GM18868 (cell line): ENCODE results near the gene MTA3.
A peak's percentile ranks its signal among the peaks of the same experiment; 100 is the strongest.
"Not testable (repeated sequence)": the region's sequence is repeated elsewhere in the genome, so short reads cannot be mapped to it uniquely, and the experiment has no call there.

Source experiments
- ATAC-seq: cut with Tn5 transposase; IDR thresholded peaks from one replicate; pipeline ENCODE4 v1.9.1; 2021; ENCODE audit warnings: mild to moderate bottlenecking, moderate library complexity; ENCODE audit not compliant: unreplicated experiment

Gene MTA3

GRCh38 chr2:42606166-42606565, 37.7 kb downstream of the MTA3 start:
- ATAC-seq, result not testable (repeated sequence)

DNA sequence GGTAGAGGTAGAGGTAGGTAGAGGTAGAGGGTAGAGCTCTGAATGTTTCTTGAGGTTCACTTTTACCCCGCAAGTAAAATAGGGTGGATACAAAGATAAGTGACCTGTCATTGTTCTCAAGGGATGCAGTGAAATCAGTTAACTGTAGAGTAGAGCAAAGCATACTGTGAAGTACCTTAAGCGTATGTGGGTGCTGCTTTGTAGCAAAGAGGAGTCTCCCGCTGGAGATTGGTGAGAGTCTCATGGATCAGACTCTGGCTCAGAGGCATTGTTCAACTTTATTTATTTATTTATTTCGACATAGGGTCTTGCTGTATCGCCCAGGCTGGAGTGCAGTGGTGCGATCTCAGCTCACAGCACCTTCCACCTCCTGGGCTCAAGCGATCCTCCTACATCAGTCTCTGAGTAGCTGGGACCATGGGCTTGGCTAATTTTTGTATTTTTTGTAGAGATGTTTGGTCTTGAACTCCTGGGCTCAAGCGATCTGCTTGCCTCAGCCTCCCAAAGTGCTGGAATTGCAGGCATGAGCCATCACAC, 38.7 kb downstream of the MTA3 start:
- no peak for ATAC-seq

DNA sequence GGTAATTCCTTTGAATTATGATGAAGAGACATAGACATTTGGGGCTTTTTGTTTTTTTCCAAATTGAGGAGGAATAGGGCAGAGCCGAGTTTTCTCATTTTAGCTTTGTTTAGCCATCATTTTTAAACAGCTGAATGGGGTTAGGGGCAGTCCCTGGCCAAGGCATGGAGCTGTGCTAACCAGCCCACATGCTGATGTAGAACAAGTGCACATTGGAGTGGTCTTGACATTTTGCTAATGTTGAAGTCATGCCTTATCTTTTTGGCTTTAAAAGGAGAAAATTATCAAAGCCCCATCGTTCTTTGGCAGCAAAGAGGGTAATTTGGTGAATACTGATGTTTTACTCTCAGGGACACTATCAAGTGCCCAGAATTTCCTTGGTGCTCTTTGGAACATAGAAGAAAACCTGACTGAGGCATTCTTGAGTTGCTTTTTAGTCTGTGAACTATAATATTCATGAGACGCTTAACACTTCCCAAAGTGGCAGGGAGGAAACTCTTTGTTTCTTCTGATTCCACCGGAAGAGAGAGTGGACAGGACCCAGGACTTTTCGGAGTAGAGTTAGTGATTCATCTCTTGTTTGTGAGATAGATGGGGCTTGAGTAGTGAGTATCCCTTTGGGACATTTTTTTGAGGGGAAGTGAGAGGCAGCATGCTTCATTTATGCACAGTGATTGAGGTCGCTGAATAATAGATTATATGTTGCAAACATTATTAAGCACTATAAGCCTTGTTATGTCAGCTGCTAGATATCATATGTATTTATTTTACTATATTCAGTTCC, 45.0 kb downstream of the MTA3 start:
- ATAC-seq, result no peak

GRCh38 chr2:42614838-42615237, 46.4 kb downstream of the MTA3 start:
- ATAC-seq, result no peak

GRCh38 chr2:42618116-42618515, 49.7 kb downstream of the MTA3 start:
- no peak for ATAC-seq

DNA sequence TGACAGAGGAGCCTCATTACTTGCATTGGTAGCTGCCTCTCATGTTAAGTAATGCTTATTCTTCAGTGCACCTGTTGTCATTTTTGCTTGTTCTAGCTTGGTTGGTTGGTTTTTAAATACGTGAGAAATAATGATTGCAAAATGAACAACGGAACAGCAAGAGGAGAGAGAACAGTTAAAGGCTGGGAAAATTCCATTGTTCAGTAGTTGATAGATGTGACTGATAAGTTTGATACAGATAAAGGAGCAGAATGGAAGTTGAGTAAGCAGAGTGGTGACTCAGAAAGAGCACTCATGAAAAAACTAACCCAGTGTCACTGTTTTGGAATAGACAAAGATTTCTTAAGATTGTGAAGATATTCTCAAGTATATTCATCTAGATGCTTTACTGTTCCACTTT, 50.5 kb downstream of the MTA3 start:
- no peak for ATAC-seq

DNA sequence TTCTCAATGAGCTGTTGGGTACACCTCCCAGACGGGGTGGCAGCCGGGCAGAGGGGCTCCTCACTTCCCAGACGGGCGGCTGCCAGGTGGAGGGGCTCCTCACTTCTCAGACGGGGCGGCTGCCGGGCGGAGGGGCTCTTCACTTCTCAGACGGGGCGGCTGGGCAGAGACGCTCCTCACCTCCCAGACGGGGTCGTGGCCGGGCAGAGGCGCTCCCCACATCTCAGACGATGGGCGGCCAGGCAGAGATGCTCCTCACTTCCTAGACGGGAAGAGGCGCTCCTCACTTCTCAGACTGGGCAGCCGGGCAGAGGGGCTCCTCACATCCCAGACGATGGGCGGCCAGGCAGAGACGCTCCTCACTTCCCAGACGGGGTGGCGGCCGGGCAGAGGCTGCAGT, 53.2 kb downstream of the MTA3 start:
- not testable (repeated sequence) for ATAC-seq

DNA sequence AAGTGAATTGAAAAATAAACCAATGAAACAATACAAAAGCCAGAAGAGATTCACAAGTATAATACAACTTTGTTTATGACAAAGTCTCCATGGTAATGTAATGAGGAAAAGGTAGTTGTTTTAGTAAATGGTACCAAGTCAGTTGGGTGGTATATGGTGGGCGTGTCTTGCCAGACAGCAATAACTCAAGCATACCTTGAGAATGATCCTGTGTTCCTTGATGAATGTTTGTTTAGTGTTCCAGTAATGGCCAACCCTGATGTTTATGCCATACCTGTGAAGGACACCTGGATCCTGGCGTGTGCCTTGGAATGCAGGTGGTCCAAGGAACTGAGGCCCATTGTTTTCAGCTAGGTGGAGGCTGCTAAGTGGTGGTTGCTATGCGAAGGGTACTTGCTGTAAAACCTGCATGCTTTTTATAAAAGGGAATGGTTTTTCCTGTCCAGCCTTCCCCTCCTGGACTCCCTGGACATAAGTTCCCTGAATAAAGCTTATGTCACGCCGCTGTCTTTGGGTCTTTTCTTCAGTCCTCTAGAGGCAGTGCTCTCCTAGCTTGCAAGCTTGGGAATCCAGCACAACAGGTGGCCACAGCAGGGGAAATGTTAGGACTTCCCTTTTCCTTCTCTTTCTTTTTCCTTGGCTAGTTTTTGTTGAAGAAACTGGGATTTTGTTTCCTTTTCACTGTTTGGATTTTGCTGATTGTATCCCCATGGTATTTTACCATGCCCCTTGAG, 54.7 kb downstream of the MTA3 start:
- ATAC-seq, result no peak

- ATAC-seq, result no peak
Observed at GRCh38 chr2:42624047-42624446, 55.6 kb downstream of the MTA3 start.

DNA sequence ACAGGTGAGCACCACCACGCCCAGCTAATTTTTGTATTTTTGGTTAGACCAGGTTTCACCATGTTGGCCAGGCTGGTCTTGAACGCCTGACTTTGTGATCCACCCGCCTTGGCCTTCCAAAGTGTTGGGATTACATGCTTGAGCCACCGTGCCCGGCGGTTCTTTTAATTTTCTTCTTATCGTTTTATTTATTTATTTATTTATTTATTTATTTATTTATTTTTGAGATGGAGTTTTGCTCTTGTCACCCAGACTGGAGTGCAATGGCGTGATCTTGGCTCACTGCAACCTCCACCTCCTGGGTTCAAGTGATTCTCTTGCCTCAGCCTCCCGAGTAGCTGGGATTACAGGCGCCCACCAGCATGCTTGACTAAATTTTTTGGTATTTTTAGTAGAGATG, 59.6 kb downstream of the MTA3 start:
- ATAC-seq, result not testable (repeated sequence)

GRCh38 chr2:42636934-42637333, 68.5 kb downstream of the MTA3 start:
- ATAC-seq, result no peak

GRCh38 chr2:42638080-42638784, 69.8 kb downstream of the MTA3 start:
- ATAC-seq, result no peak

GRCh38 chr2:42639340-42640077, 71.1 kb downstream of the MTA3 start:
- ATAC-seq, result peak; percentile 67

DNA sequence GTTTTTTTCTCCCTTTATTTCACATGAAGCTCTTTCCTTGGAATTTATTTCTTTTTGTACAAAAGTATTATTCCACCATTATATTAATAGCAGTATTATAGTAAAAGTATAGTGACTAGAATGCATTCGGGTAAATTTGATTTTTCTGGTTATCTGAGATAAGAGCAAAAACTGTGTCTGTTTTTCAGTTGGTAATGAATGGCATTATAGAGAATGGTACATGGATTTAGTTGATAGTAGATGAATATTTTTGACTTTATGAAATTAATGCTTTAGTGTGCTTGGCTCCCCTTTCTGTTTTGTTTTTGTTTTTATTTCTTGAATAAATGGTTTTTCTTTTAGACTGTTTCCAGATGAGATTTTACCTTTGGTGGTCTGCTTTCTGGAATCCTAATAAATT, 71.8 kb downstream of the MTA3 start:
- no peak for ATAC-seq

DNA sequence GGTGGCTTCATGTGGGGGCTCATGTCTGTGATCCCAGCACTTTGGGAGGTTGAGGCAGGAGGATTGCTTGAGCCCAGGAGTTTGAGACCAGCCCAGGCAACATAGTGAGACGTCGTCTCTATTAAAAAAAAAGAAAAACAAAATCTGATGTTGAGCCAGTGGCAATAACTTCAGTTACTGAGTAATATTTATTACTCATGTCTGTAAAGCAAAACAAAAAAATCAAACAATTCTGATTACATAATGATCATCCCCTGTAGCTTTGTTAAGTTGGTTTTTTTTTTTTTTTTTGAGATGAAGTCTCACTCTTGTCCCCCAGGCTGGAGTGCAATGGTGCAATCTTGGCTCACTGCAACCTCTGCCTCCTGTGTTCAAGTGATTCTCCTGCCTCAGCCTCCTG, 73.9 kb downstream of the MTA3 start:
- not testable (repeated sequence) for ATAC-seq

GRCh38 chr2:42645551-42645950, 77.1 kb downstream of the MTA3 start:
- no peak for ATAC-seq

DNA sequence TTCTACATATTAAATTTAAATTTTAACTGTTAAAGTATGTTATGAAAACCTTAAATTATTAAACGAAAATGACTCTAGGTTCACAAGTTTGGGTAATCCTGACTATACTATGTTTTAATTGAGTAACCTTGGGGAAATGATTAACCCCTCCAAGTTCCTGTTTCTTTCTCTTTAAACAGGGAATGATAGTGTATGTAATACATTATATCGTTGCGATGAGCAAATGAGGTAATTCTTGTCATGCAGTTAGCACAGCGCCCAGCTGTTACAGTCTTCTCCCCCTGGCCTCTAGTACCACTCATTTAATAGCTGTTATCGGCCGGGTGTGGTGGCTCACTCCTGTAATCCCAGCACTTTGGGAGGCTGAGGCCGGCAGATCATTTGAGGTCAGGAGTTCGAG, 80.4 kb downstream of the MTA3 start:
- no peak for ATAC-seq

DNA sequence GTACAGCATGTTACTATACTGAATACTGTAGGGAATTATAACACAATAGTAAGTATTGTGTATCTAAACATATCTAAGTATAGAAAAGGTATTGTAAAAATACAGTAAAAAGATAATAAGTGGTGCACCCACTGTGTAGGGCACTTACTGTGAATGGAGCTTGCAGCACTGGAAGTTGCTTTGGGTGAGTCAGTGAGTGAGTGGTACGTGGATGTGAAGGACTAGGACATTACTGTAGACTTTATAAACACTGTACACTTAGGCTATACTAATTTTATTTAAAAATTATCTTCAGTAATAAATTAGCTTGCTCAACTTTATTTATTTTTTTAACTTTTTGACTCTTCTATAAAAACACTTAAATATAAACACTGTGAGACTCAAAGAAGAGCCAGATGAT, 82.6 kb downstream of the MTA3 start:
- no peak for ATAC-seq

DNA sequence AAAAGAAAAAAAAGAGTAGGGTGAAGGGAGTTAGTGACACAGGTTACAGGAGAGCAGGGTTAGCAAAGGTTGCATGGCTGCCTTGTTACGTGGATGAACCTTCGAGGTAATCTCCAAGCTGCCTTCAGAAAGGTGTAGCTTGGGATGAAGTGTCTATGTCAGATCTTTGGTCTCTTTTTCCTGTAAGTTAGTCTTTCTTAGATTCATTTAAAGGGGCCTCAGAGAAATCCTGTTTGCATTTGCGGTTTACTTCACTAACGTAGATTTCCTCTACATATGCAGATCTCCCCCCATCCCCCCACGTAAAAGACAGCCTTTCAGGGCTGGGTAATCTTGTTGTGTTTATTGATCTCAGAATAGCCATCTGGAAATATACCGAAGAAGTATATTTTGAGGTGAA, 83.7 kb downstream of the MTA3 start:
- no peak for ATAC-seq

GRCh38 chr2:42653039-42653438, 84.6 kb downstream of the MTA3 start:
- no peak for ATAC-seq

- no peak for ATAC-seq
Observed at GRCh38 chr2:42653908-42654445, 85.5 kb downstream of the MTA3 start.
